Thoracic aorta (tissue), 2 donors: ENCODE data around the gene TRIO. TPM values are rescaled to one million over a fixed set of nuclear protein-coding genes. Genes with fewer than 3 reads are reported as not detected.

Experiments used
- ATAC-seq: fragments of 150-250 bp; one replicate; pipeline ENCODE4 v1.8.0; 2017; ENCODE audit warnings: low read depth; ENCODE audit not compliant: insufficient number of reproducible peaks, low FRiP score
- DNase-seq: peaks from one replicate; pipeline ENCODE4 v3.0.0-alpha.2; 2020; ENCODE audit warnings: low spot score
- H3K27ac ChIP-seq, 2 donors: fragments of 200-600 bp; sonication (generic); 1 replicate in 1 of 2; 2 replicates in 1 of 2; pipeline ENCODE4 v1.5.1; 2016; ENCODE audit warnings: mild to moderate bottlenecking in 2 of 2, moderate library complexity in 2 of 2
- H3K27me3 ChIP-seq: fragments of 200-600 bp; sonication (generic); replicated peaks from 2 replicates; pipeline ENCODE4 v1.6.0; 2016; ENCODE audit warnings: mild to moderate bottlenecking; ENCODE audit not compliant: insufficient read depth
- H3K36me3 ChIP-seq: fragments of 200-600 bp; sonication (generic); one replicate; pipeline ENCODE4 v1.5.1; 2016
- H3K4me1 ChIP-seq, 2 donors: fragments of 200-600 bp; sonication (generic); 1 replicate in 1 of 2; 2 replicates in 1 of 2; pipeline versions ENCODE4 v1.5.1 to v1.6.0; 2016; ENCODE audit warnings: low read depth in 2 of 2, mild to moderate bottlenecking in 1 of 2; ENCODE audit not compliant: control insufficient read depth in 1 of 2
- H3K4me3 ChIP-seq: fragments of 200-600 bp; sonication (generic); 2 replicates; pipeline ENCODE4 v1.5.1; 2016; ENCODE audit warnings: mild to moderate bottlenecking
- H3K9me3 ChIP-seq: fragments of 200-600 bp; sonication (generic); 2 replicates; pipeline ENCODE4 v1.5.1; 2016
- total RNA-seq, 2 donors: library from RNA; depleted of rRNA; stranded (reverse); fragments of >200 nt; gene quantifications; one replicate each; pipeline versions ENCODE4 v1.1.0 to v1.2.3, GENCODE V29; 2016
- TF ChIP-seq, protein P1 (sequence below): fragments of 200-600 bp; sonication (generic); IDR thresholded peaks from one replicate; pipeline ENCODE4 v1.5.1; 2019; ENCODE audit warnings: antibody characterized with exemption

Gene TRIO
- total RNA-seq, 2 donors from 2014 or later: 219 to 300 TPM

DNA sequence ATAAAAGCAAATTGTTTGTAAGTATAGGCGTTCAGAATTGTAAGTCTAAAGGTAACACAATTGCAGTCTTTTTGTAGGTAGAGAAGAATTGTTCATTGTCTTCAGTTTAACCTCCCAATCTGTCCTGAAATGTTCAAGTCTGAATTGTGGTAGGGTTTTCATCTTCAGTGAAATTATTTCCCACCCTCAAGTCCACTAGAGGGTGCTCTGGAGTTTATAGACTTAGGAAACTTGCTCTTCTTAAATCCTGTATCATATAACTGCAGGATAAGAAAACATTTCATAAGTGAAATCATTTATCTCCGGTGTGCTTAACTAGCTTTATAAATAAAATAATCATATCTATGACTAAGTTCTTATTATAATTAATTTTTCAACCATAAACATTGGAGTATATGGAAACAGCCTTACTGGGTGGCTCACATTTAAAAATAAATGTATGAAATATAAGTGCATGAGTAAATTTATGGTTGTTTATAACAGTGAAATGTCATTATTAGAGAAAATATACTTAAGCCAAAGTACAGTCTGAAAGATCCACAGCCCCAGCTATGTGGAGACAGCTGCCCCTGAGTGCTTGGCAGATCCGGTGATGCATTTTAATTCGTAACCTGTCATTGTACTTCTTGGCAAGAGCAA, 256.0 kb downstream of the TRIO start:
- H3K4me3 ChIP-seq: no peak overlapping the region
- no peaks in the 10 kb centered on the region for H3K9me3 ChIP-seq
- ATAC-seq (no peak), DNase-seq (no peak)
- no peaks in the 10 kb centered on the region for H3K27me3 ChIP-seq
- peaks cover 14% of the 10 kb centered on the region for H3K36me3 ChIP-seq
- peaks cover 10 to 19% of the 10 kb centered on the region in 2 donors for H3K4me1 ChIP-seq
- H3K27ac ChIP-seq: no peak overlapping the region
- TF ChIP-seq, protein P1, sequence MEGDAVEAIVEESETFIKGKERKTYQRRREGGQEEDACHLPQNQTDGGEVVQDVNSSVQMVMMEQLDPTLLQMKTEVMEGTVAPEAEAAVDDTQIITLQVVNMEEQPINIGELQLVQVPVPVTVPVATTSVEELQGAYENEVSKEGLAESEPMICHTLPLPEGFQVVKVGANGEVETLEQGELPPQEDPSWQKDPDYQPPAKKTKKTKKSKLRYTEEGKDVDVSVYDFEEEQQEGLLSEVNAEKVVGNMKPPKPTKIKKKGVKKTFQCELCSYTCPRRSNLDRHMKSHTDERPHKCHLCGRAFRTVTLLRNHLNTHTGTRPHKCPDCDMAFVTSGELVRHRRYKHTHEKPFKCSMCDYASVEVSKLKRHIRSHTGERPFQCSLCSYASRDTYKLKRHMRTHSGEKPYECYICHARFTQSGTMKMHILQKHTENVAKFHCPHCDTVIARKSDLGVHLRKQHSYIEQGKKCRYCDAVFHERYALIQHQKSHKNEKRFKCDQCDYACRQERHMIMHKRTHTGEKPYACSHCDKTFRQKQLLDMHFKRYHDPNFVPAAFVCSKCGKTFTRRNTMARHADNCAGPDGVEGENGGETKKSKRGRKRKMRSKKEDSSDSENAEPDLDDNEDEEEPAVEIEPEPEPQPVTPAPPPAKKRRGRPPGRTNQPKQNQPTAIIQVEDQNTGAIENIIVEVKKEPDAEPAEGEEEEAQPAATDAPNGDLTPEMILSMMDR: peak; percentile 63

DNA sequence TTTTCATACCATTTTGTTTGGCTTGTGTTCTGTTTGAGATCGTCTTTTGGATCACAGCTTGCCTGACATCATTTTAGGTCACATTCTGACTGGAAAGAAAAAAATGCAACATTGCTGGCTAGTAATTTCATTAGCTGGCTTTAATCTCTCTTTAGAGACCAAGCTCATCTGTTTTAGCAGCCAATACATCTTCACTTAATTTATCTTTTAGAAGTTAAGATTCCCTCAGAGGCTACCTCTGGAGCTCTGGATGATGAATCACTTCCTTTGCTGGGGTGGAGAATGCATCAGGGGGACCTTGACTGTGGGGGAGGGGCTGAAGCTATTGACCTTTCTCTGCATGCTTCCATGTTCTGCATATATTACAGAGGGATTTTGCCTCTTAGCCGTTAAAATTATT, 256.9 kb downstream of the TRIO start:
- ATAC-seq (no peak), DNase-seq (no peak)
- Histone ChIP-seq H3K4me1 (peaks cover 10 to 19% of the 10 kb centered on the region in 2 donors), H3K36me3 (peaks cover 10% of the 10 kb centered on the region), H3K27ac (no peak overlapping the region), H3K4me3 (no peak overlapping the region), H3K27me3 (no peaks in the 10 kb centered on the region), H3K9me3 (no peaks in the 10 kb centered on the region)
- TF ChIP-seq, protein P1: no peak

DNA sequence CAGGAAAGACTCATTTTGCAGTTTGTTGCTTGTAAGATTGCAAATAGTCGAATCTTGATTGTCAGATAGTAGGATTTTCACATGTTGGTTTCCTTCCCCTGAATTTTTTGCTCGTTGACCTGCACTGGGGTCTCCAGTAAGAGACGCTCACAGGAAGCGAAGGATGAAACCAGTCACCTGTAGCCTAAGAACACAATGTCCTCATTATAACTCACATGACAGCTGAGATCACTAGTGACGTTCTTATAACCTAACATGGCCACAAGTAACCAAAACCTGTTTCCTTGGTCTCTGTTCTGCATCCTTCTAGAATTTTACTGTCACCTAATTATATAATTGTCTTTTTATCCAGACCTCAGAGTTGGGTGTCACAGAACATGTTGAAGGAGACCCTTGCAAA, 257.5 kb downstream of the TRIO start:
- TF ChIP-seq, protein P1: no peak
- H3K36me3 ChIP-seq: peaks cover 5% of the 10 kb centered on the region
- H3K9me3 ChIP-seq: no peaks in the 10 kb centered on the region
- ATAC-seq (no peak), DNase-seq (no peak)
- no peak overlapping the region for H3K4me3 ChIP-seq
- H3K4me1 ChIP-seq: peaks cover 10 to 19% of the 10 kb centered on the region in 2 donors
- H3K27ac ChIP-seq: no peak overlapping the region
- H3K27me3 ChIP-seq: no peaks in the 10 kb centered on the region

DNA sequence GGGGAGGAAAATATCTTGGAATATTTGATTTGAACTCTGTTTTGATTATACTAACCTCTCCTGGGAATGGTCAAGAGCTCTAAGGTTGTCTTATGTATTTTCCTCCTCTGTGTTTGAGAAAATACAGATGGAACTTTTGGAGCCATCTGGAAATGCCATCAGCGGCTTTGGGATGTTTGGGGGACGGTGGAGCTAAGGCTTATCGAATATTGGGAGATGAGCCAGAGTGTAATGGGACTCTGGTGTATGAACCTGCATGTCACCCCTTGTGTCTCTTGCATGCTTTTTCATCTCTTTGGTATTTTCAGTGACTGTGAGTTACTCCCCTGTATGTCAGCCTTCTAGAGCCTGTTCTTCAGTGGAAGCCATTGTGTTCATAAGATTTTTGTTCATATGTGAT, 258.5 kb downstream of the TRIO start:
- peaks cover 10% of the 10 kb centered on the region for H3K36me3 ChIP-seq
- H3K4me3 ChIP-seq: no peak overlapping the region
- H3K9me3 ChIP-seq: no peaks in the 10 kb centered on the region
- DNase-seq: no peak
- no peaks in the 10 kb centered on the region for H3K27me3 ChIP-seq
- peaks cover 10 to 18% of the 10 kb centered on the region in 2 donors for H3K4me1 ChIP-seq
- TF ChIP-seq, protein P1: no peak
- no peak overlapping the region for H3K27ac ChIP-seq
- no peak for ATAC-seq

DNA sequence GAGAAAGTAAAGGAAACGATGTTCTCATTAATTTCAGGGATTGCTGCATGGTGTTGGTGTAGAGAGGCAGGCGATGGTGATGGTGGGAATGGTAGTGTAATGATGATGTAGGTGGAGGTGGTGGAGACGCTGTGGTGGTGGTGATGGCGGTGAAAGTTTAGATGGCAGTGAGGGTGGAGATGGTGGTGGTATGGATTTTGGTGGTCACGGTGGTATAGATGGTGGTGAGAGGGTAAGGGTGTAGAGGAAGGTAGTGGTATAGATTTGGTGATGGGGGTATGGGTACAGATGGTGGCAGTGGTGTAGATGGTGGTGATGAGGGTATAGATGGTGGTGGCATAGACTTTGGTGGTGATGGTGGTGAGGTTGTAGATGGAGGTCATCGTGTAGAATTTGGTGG, 259.3 kb downstream of the TRIO start:
- H3K4me3 ChIP-seq: no peak overlapping the region
- H3K4me1 ChIP-seq: peaks cover 4 to 10% of the 10 kb centered on the region in 2 donors
- H3K9me3 ChIP-seq: no peaks in the 10 kb centered on the region
- H3K27ac ChIP-seq: no peak overlapping the region
- ATAC-seq (no peak), DNase-seq (no peak)
- H3K36me3 ChIP-seq: peaks cover 13% of the 10 kb centered on the region
- no peaks in the 10 kb centered on the region for H3K27me3 ChIP-seq
- TF ChIP-seq, protein P1: no peak
